Muscle layer of colon (tissue), 2 donors: Measurements from ENCODE around the gene ZNF737.
"Not testable (repeated sequence)": the region's sequence is repeated elsewhere in the genome, so short reads cannot be mapped to it uniquely, and the experiment has no call there.

Experiments
- H3K27ac ChIP-seq: one replicate; pipeline ENCODE4 v1.7.0; 2013; ENCODE audit warnings: low read depth, mild to moderate bottlenecking, low read length, moderate library complexity
- H3K27me3 ChIP-seq, 2 donors: one replicate each; pipeline ENCODE4 v1.7.0; 2013; ENCODE audit warnings: low read length in 2 of 2, mild to moderate bottlenecking in 2 of 2; ENCODE audit not compliant: insufficient read depth in 2 of 2, control insufficient read depth in 1 of 2
- H3K36me3 ChIP-seq: one replicate; pipeline ENCODE4 v1.7.0; 2013; ENCODE audit warnings: mild to moderate bottlenecking, low read length; ENCODE audit not compliant: insufficient read depth
- H3K4me1 ChIP-seq: one replicate; pipeline ENCODE4 v1.7.0; 2013; ENCODE audit warnings: mild to moderate bottlenecking, low read length; ENCODE audit not compliant: insufficient read depth
- H3K4me3 ChIP-seq, 2 donors: one replicate each; pipeline ENCODE4 v1.7.0; 2013; ENCODE audit warnings: low read length in 2 of 2, low read depth in 1 of 2, mild to moderate bottlenecking in 1 of 2, moderate library complexity in 1 of 2
- H3K9ac ChIP-seq: one replicate; pipeline ENCODE4 v1.7.0; 2013; ENCODE audit warnings: low read length
- H3K9me3 ChIP-seq: one replicate; pipeline ENCODE4 v1.7.0; 2013; ENCODE audit warnings: mild to moderate bottlenecking, low read length
- donor health status: abdominal sarcoma.
- donor health status: Adenocarcinoma of cecum.

Gene ZNF737

DNA sequence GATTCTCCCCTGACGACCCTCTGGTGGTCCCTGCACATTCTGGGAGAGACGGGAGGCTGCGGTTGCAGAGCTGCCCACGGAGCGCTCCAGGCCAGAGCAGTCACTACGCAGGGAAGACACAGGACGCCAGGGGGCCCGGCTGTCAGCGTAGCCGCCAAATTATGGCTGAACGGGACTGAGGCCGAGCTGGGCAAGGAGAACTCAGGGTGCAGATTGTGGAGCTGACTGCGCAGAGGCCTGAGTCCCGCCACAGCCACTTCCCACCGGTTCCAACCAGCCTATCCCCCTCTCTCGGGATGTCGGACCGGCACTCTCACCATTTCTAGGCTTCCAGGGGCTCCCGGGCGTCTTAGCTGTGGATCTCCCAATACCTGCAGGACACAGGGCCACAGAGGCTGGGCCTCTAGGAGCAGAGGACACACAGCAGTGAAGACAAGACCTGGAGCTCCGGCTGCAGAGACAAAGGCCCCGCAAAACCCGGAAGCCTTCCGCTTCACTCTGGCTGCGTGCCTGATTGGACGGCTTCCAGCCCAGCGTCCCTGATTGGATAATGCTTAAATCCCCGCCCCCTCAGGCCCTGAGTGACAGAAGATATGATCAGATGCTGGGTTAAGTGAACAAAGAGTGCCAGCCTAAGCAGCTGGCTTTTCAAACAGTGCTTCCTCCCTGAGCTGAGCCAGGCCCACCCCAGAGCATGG, at the start of gene ZNF737:
Gene ZNF737 (minus strand): TSS at position 461 of the 698 bp plus-strand sequence. CDS start 141 bp downstream, at position 320.
- no peaks in the 10 kb centered on the region for H3K9me3 ChIP-seq
- H3K4me3 ChIP-seq = peak within 1 kb of the TSS; percentile 78 to 96
- no peaks in the 10 kb centered on the region for H3K36me3 ChIP-seq
- H3K9ac ChIP-seq = peak within 1 kb of the TSS; percentile 76
- H3K27ac ChIP-seq = peak within 1 kb of the TSS; percentile 76
- H3K27me3 ChIP-seq = no peaks in the 10 kb centered on the region
- H3K4me1 ChIP-seq = peaks cover 4% of the 10 kb centered on the region

GRCh38 chr19:20614971-20615370, 49.4 kb upstream of the ZNF737 start:
- H3K9me3 ChIP-seq, H3K4me3 ChIP-seq, H3K27ac ChIP-seq: not testable (repeated sequence)

DNA sequence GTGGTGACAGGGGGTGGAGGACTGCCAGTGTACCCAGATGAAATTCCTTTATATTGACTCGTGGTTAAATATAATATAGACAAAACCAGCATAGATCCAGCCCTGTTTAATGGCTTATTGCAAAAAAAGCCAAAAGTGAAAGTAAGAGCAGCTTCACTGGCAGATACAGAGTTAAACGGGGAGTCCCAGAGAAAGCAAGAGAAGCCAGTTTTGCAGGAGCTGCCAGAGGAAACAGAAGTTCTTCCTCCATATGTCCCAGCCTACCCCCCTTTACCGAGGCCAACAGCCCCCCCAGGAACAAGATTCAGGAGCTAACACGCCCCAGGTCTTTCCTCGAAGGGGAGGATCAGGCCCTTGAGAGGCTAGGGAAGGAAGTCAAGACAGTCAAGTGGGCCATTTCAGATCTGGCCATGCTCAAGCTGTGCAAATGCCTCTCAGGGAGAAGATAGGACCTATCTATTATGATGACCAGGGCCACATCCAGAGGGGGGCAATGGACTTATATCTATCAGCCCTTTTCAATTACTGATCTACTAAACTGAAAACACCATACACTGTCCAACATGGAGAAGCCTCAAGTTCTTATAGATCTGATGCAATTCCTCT, 47.2 kb upstream of the ZNF737 start:
- no peak overlapping the region for H3K9ac ChIP-seq
- no peaks in the 10 kb centered on the region for H3K36me3 ChIP-seq
- H3K4me1 ChIP-seq = no peaks in the 10 kb centered on the region
- no peaks in the 10 kb centered on the region for H3K27me3 ChIP-seq
- H3K4me3 ChIP-seq = peak overlapping the region in 1 of 2 donors; percentile 46
- H3K9me3 ChIP-seq = no peaks in the 10 kb centered on the region
- no peak overlapping the region for H3K27ac ChIP-seq

More at GRCh38 chr19:20614971-20615370, 49.4 kb upstream of the ZNF737 start:
- not testable (repeated sequence) for H3K27me3 ChIP-seq, H3K4me1 ChIP-seq, H3K9ac ChIP-seq, H3K36me3 ChIP-seq

DNA sequence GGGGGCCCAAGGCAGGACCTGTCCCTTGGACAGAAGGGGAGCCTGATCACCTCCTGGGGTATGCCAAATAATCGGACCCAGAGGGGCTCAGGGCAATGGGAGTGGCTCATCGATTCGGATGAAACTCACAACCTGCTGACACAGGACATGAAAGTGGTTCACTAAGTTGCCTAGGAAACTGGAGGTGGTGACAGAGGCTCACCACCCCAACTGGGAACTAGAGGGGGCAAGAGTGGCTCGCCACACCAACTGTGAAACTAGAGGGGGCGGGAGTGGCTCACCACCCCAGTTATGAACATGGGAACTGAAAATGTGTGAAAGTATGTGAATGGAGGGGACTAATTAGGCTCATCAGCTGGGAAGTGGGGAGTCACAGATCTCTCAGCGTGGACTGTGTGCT, 46.3 kb upstream of the ZNF737 start:
- H3K4me1 ChIP-seq = no peaks in the 10 kb centered on the region
- H3K9me3 ChIP-seq = no peaks in the 10 kb centered on the region
- peak overlapping the region in 1 of 2 donors; percentile 35 for H3K4me3 ChIP-seq
- H3K36me3 ChIP-seq = no peaks in the 10 kb centered on the region
- no peaks in the 10 kb centered on the region for H3K27me3 ChIP-seq
- H3K27ac ChIP-seq = no peak overlapping the region
- no peak overlapping the region for H3K9ac ChIP-seq

GRCh38 chr19:20607943-20608342, 42.4 kb upstream of the ZNF737 start:
- Histone ChIP-seq H3K36me3 (no peaks in the 10 kb centered on the region), H3K4me1 (no peaks in the 10 kb centered on the region), H3K9me3 (no peaks in the 10 kb centered on the region), H3K9ac (no peak overlapping the region), H3K27ac (no peak overlapping the region), H3K27me3 (no peaks in the 10 kb centered on the region), H3K4me3 (no peak overlapping the region)

DNA sequence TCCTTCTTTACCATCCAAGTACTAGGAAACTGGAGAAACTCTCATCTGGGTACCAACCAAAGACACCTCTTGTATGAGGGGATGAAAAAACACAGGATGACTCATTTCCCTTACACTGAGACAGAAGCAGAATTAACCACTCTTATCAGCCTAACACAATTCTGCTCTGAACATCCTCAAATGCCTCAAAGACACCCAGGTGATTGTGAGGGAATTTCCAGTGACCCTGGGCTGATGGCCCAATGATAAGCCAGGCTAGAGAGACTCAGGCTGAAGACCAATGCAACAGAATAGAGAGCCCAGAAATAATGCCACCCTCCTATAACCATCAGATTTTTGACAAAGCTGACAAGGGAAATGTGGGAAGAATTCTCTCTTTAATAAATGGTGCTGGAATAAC, 7.0 kb downstream of the ZNF737 start:
- Histone ChIP-seq H3K36me3 (no peaks in the 10 kb centered on the region), H3K4me3 (no peak overlapping the region), H3K9ac (no peak overlapping the region), H3K9me3 (peaks cover 7% of the 10 kb centered on the region), H3K27ac (no peak overlapping the region), H3K4me1 (peaks cover 4% of the 10 kb centered on the region), H3K27me3 (no peaks in the 10 kb centered on the region)

DNA sequence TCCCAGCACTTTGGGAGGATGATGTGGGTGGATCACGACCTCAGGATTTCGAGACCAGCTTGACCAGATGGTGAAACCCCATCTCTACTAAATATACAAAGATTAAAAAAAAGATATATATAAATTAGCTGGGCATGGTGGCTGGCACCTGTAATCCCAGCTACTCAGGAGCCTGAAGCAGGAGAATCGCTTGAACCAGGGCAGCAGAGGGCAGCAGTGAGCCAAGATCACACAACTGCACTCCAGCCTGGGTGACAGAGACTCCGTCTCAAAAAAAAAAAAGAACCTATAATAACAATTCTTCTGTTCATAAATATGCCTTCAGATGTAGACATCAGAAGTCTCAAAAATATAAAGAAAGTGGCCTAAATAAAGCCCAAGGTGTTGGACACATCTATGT, 7.6 kb downstream of the ZNF737 start:
- Histone ChIP-seq H3K36me3 (peaks cover 2% of the 10 kb centered on the region), H3K9ac (no peak overlapping the region), H3K4me1 (peaks cover 4% of the 10 kb centered on the region), H3K9me3 (peaks cover 7% of the 10 kb centered on the region), H3K27ac (no peak overlapping the region), H3K27me3 (no peaks in the 10 kb centered on the region), H3K4me3 (no peak overlapping the region)

- Histone ChIP-seq H3K9me3 (peaks cover 69% of the 10 kb centered on the region), H3K4me3 (peak overlapping the region in 1 of 2 donors; percentile 42), H3K36me3 (peaks cover 39% of the 10 kb centered on the region)
- H3K27ac ChIP-seq, H3K4me1 ChIP-seq, H3K9ac ChIP-seq, H3K27me3 ChIP-seq: not testable (repeated sequence)
Measured at GRCh38 chr19:20544667-20545333, 20.8 kb downstream of the ZNF737 start.

DNA sequence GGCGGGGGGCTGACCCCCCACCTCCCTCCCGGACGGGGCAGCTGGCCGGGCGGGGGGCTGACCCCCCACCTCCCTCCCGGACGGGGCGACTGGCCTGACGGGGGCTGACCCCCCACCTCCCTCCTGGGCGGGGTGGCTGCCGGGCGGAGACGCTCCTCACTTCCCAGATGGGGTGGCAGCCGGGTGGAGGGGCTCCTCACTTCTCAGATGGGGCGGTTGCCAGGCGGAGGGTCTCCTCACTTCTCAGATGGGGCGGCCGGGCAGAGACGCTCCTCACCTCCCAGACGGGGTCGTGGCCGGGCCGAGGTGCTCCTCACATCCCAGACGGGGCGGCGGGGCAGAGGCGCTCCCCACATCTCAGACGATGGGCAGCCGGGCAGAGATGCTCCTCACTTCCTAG, 35.3 kb downstream of the ZNF737 start:
- H3K27me3 ChIP-seq, H3K4me3 ChIP-seq, H3K9me3 ChIP-seq, H3K4me1 ChIP-seq, H3K27ac ChIP-seq, H3K36me3 ChIP-seq, H3K9ac ChIP-seq: not testable (repeated sequence)

DNA sequence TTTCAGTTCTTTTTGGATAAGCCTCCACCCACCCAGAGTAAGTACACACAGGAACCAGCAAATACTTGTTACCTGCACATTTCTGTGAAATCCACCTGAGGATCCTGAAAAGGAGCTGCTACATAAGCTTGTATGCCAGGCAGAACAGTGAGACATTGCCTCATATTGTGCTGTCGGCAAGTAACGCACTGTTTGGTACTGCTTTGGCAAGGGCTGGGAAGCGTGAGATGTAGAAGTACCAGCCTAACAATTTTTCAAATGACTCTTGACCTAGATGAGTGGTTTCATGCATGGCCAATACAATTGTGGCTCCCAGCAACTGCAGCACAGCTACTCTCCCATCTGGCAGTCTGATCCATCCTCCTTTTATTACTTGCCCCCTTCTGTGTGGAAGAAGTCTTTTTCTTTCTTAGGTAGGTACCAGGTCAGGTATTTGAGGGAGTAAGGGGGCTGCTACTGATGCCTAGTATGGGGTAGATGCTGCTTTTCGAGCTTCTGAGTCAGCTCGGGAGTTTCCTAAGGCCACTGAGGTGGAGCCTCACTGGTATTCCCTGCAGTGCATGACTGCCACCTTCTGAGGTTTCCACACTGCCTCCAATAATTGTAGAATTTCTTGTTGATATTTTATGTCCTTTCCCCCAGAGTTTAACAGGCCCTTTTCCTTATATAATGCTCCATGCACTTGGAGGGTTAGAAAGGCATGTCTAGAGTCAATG, 52.2 kb downstream of the ZNF737 start:
- Histone ChIP-seq H3K9me3 (no peaks in the 10 kb centered on the region), H3K27me3 (no peaks in the 10 kb centered on the region), H3K9ac (no peak overlapping the region), H3K27ac (no peak overlapping the region), H3K4me3 (no peak overlapping the region), H3K36me3 (no peaks in the 10 kb centered on the region), H3K4me1 (no peaks in the 10 kb centered on the region)

- H3K4me3 ChIP-seq = no peak overlapping the region
Measured at GRCh38 chr19:20503476-20503875, 62.1 kb downstream of the ZNF737 start.

More at GRCh38 chr19:20503476-20503875, 62.1 kb downstream of the ZNF737 start:
- Histone ChIP-seq H3K27me3 (no peaks in the 10 kb centered on the region), H3K36me3 (no peaks in the 10 kb centered on the region), H3K9me3 (no peaks in the 10 kb centered on the region), H3K4me1 (no peaks in the 10 kb centered on the region), H3K9ac (no peak overlapping the region), H3K27ac (no peak overlapping the region)
